Bronchial epithelial cell (primary cell): ENCODE measurements around the gene DNAJC16. TPM values are rescaled to one million over a fixed set of nuclear protein-coding genes. Genes with fewer than 3 reads are reported as not detected.
"Not testable (repeated sequence)": the region's sequence is repeated elsewhere in the genome, so short reads cannot be mapped to it uniquely, and the experiment has no call there.

Experiments
- DNase-seq: peaks from one replicate; pipeline ENCODE4 v3.0.0-alpha.2; 2010; ENCODE audit warnings: low read depth
- FAIRE-seq: peaks from 2 replicates; lab custom pipeline; 2011; peaks lifted over from hg19 to GRCh38; lab: Jason Lieb, UNC
- H3K27me3 ChIP-seq: 2 replicates; pipeline ENCODE4 v1.5.1; 2011; ENCODE audit warnings: low read length; ENCODE audit not compliant: control insufficient read depth, insufficient read depth
- H3K36me3 ChIP-seq: 2 replicates; pipeline ENCODE4 v1.5.1; 2011; ENCODE audit warnings: low read length; ENCODE audit not compliant: control insufficient read depth, insufficient read depth
- H3K4me3 ChIP-seq: 2 replicates; pipeline ENCODE4 v1.5.1; 2011; ENCODE audit warnings: mild to moderate bottlenecking, low read depth, low read length, control low read depth
- CTCF ChIP-seq: IDR thresholded peaks from 2 replicates; pipeline ENCODE4 v1.5.1; 2011; ENCODE audit warnings: mild to moderate bottlenecking, moderate library complexity, low read length, control low read depth, inconsistent platforms; ENCODE audit not compliant: insufficient read depth, severe bottlenecking
- total RNA-seq: library from RNA; depleted of rRNA; stranded (reverse); fragments of >200 nt; gene quantifications from 2 replicates; pipeline ENCODE4 v1.2.1, GENCODE V29; 2014

Gene DNAJC16
- total RNA-seq = 7.6 and 11.8 TPM in 2 replicates

GRCh38 chr1:15526490-15527339 lies at the start of gene DNAJC16:
TSS of gene DNAJC16 (plus strand) at chr1:15526848. CDS start at chr1:15529106, 2,258 bp downstream.
- peak; percentile 100 for DNase-seq
- TF ChIP-seq CTCF = peak; percentile 20
- Histone ChIP-seq H3K27me3 (no peaks in the 10 kb centered on the region), H3K36me3 (no peaks in the 10 kb centered on the region), H3K4me3 (peak within 1 kb of the TSS; percentile 68)
- peak; percentile 98 for FAIRE-seq

GRCh38 chr1:15476927-15477326 lies 49.7 kb upstream of the DNAJC16 start:
- no peak for FAIRE-seq
- H3K4me3 ChIP-seq = no peak overlapping the region
- TF ChIP-seq CTCF = no peak
- no peaks in the 10 kb centered on the region for H3K27me3 ChIP-seq
- no peaks in the 10 kb centered on the region for H3K36me3 ChIP-seq
- DNase-seq = no peak

GRCh38 chr1:15477646-15478212 lies 48.9 kb upstream of the DNAJC16 start:
- Histone ChIP-seq H3K27me3 (no peaks in the 10 kb centered on the region), H3K36me3 (no peaks in the 10 kb centered on the region), H3K4me3 (no peak overlapping the region)
- TF ChIP-seq CTCF = no peak
- FAIRE-seq = no peak
- DNase-seq = no peak

- no peak for TF ChIP-seq CTCF
- H3K36me3 ChIP-seq = no peaks in the 10 kb centered on the region
- no peaks in the 10 kb centered on the region for H3K27me3 ChIP-seq
- FAIRE-seq = no peak
- DNase-seq = no peak
- no peak overlapping the region for H3K4me3 ChIP-seq
Measured at GRCh38 chr1:15479654-15480347, 46.8 kb upstream of the DNAJC16 start.

GRCh38 chr1:15482455-15482854 lies 44.2 kb upstream of the DNAJC16 start:
- H3K4me3 ChIP-seq, H3K27me3 ChIP-seq, H3K36me3 ChIP-seq, DNase-seq: not testable (repeated sequence)
- FAIRE-seq = peak; percentile 13

GRCh38 chr1:15482983-15483543 lies 43.6 kb upstream of the DNAJC16 start:
- not testable (repeated sequence) for FAIRE-seq, DNase-seq, H3K27me3 ChIP-seq, H3K4me3 ChIP-seq, H3K36me3 ChIP-seq
